HCT116 (cell line): ENCODE data around the gene ASB12.
A peak's percentile ranks its signal among the peaks of the same experiment; 100 is the strongest.

Source experiments
- CTCF ChIP-seq, 3 experiments: fragments of 200-600 bp in 1 of 3; sonication (generic) in 1 of 3; IDR thresholded peaks in 2 of 3; conservative IDR thresholded peaks in 1 of 3; 2 replicates each; pipeline ENCODE4 v1.5.1; 2012 to 2017; ENCODE audit warnings: low read depth in 2 of 3, low read length in 2 of 3, antibody characterized with exemption in 1 of 3, borderline replicate concordance in 1 of 3, control low read depth in 1 of 3, mild to moderate bottlenecking in 1 of 3, mixed read lengths in 1 of 3, mixed run types in 1 of 3, moderate library complexity in 1 of 3; ENCODE audit not compliant: insufficient read depth in 1 of 3
- EZH2 ChIP-seq: fragments of 200-600 bp; sonication (generic); IDR thresholded peaks from 2 replicates; pipeline ENCODE4 v1.6.1; 2017; ENCODE audit warnings: antibody characterized with exemption, mixed run types
- POLR2A ChIP-seq: IDR thresholded peaks from 2 replicates; pipeline ENCODE4 v1.7.0; 2011; ENCODE audit warnings: borderline replicate concordance; ENCODE audit not compliant: insufficient read depth, insufficient read length; ENCODE audit errors: extremely low read depth
- RAD21 ChIP-seq: IDR thresholded peaks from 2 replicates; pipeline ENCODE4 v1.6.1; 2012; ENCODE audit warnings: low read depth, mild to moderate bottlenecking
- SP1 ChIP-seq: IDR thresholded peaks from 2 replicates; pipeline ENCODE4 v1.6.1; 2012; ENCODE audit warnings: low read depth
- ZBTB33 ChIP-seq: IDR thresholded peaks from 2 replicates; pipeline ENCODE4 v1.6.1; 2011; ENCODE audit warnings: mild to moderate bottlenecking, low read length, moderate library complexity; ENCODE audit not compliant: insufficient replicate concordance; ENCODE audit errors: extremely low read depth

GRCh38 chrX:64205735-64206501, 24.5 kb downstream of the ASB12 start:
- TF ChIP-seq EZH2: no peak
- 0 out of 6 replicates have a peak, but pooled peaks of 1 of the 3 experiments have one; percentile 6 for TF ChIP-seq CTCF (IDR thresholded peaks at IDR 0.05 in 2 of 3, conservative IDR thresholded peaks at IDR 0.05 in 1 of 3; ENCODE audit: borderline replicate concordance in 1 of 3, insufficient read depth in 1 of 3, low read depth in 2 of 3, low read length in 2 of 3)
- no peak for TF ChIP-seq ZBTB33
- peak; percentile 91 for TF ChIP-seq SP1
- TF ChIP-seq POLR2A: peak; percentile 68
- peak; percentile 23 for TF ChIP-seq RAD21
